NCI-H1105 (cell line): Measurements from ENCODE around the gene DDX43.
"Not testable (repeated sequence)": the region's sequence is repeated elsewhere in the genome, so short reads cannot be mapped to it uniquely, and the experiment has no call there.

Source experiments
- DNase-seq: peaks from one replicate; lab custom pipeline; 2025; lab: John Stamatoyannopoulos, UW

The DDX43 gene

DNA sequence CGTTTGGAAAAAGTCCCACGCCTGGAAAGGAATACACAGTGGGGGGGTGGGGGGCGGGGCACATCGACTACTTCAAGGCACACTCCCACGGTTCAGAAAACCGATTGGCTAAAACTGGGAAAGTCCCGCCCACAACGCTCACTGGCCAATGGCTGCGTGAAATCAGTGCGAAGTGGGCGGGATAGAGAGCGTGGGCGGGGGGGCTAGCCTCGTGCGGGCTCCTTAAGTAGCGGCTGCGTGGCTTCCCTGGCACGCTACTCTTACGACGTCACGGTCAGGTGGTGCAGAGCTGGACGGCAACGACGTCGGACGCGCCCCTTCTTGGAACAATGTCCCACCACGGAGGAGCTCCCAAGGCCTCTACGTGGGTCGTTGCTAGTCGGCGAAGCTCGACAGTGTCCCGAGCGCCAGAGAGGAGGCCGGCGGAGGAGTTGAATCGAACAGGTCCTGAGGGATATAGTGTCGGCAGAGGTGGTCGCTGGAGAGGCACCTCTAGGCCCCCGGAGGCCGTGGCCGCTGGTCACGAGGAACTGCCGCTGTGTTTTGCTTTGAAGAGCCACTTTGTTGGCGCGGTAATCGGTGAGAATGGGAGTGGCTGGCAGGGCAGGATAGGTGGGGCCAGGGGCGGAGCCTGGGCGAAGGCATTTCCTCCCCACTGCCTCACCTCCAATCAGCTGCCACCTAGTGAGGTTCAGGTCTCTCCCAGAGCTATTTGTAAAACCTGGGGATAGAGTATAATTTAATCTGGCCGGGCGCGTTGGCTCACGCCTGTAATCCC is at the start of gene DDX43:
TSS of gene DDX43 (plus strand) at position 252 of the 778 bp plus-strand sequence. CDS start at position 330, 78 bp downstream.
- DNase-seq = no peak

DNA sequence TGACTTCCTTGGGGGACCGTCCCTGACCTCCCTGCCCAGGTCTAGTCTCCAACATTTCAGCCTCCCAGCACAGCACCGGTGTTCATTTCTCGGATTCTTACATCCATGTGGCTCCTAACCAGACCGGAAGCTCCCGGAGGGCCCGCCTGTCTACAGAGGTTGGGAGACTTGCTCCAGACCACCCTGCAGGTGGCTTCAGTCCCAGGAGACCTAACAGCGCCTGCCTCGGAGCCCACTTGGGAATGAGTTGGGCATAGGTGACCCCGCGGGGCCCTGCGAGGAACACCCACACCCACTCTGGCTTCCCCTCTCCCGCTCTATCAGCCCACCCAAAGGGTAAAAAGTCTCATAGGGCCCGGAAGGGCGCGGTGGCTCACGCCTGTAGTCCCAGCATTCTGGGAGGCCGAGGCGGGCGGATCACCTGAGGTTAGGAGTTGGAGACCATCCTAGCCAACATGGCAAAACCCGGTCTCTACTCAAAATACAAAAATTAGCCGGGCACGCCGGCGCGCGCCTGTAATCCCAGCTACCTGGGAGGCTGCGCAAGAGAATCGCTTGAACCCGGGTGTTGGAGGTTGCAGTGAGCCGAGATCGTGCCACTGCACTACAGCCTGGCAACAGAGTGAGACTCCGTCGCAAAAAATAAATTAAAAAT is 46.0 kb upstream of the DDX43 start:
- no peak for DNase-seq

DNA sequence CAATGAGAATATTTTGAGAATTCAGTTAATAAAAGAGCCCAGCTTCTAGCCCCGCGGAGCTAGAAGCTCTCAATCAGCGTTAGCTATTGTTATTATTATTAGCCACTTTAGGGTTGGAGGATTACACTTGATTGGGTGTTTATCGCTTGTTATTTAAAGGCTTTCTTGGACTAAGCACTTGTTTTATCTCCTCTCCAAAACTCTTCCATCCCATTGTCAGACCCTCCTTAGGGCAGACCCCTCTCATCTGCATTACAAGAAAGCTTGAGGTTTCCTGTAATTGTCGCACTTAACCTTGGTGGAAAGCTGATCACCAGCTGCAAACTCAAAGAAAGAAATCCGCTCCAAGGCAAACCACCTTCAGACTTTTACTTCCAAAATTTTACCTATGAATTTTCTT is 45.3 kb upstream of the DDX43 start:
- no peak for DNase-seq

DNA sequence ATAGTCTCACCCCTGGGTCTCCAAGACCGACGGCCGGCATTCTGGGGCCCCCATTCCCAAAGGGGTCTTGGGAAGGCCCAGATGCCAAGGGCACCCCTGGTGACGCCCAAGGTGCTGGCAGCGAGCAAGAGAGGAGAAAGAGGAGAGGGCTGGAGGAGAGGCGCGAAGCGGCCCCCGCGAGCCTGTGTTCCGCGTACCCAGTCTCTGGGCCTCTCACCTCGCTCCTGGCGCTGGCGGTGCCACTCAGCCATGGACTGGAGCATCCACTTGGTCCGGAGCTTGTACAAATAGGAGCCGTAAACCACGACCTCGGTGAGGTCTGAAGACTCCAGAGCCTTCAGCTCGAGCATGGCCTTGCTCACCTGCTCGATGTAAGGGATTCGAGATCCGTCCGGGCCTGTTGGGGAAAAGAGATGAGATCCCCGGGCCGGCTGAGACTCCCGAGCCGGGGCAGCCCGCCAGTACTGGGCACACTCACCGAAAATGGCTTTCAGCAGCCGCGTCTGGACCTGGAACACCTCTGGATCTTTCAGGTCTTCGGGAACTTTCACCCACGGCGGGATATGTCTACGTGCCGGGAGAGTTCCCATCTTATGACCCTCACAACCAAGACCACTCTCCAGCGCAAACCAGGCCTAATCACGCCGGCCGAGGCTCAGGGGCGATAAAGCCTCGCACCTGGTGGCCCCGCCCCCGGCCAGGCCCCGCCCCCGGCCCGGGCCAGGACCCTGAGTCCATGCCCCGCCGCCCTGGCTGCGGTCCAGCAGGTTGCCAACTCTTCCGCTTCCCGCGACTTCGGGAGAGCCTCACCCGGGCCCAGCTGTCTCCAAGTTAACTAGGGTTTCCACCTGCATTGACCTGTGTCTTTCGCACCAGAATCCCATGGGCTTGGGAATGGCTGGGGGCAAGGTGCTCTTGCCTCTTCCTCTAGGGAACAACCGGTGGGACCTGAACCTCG is 40.7 kb upstream of the DDX43 start, which contains the start of gene DPPA5:
TSS of gene DPPA5 (minus strand) at position 641 of the 958 bp plus-strand sequence. CDS start at position 590, 51 bp downstream.
- no peak for DNase-seq

DNA sequence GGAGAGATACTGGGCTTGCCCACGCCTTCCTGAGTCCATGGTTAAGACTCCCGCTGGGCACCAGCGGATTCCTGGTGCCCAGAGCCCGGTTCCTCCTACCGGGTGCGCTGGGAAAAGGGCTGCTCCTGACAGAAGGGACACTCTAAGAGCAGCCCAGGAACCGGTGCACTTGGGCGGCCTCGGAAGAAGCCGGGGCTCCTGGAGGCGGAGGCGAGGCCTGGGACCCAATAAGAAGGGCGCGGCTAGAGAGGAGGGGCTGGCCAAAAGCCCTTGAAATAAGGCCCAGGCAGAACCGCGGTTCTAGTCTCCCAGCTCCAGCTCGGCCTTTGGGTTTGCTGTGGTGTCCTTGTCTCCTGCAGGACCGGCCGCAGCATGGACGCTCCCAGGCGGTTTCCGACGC is 32.3 kb upstream of the DDX43 start, which contains the start of gene KHDC3L:
TSS of gene KHDC3L (plus strand) at position 301 of the 400 bp plus-strand sequence. CDS start at position 373, 72 bp downstream.
- DNase-seq = no peak

DNA sequence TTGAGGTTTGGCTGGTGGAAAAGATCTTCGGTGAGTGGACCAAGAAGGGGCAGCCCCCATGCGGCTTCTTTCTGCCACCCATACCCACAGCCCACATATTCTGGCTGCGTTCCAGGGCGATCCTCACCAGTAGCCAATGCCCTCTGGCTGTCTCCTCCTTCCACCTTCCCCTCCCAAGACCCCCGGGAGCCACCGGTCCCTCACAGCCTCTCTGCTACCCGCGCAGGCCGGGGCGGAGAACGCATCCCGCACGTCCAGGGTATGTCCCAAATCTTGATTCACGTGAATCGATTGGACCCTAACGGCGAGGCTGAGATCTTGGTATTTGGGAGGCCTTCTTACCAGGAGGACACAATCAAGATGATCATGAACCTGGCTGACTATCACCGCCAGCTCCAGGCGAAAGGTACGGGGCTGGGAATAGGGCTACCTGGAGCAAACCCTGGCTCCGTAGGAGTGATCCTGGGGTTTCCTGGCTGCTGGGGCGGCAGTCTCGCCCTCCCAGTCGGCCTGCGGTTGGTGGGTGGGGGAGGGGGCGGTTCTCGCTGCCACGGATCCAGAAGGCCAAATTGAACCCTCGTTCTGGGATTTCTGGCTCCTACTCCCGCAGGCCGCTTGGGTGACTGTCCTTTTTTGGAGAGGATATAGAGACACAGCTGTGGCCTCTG is 31.6 kb upstream of the DDX43 start:
- DNase-seq = no peak

DNA sequence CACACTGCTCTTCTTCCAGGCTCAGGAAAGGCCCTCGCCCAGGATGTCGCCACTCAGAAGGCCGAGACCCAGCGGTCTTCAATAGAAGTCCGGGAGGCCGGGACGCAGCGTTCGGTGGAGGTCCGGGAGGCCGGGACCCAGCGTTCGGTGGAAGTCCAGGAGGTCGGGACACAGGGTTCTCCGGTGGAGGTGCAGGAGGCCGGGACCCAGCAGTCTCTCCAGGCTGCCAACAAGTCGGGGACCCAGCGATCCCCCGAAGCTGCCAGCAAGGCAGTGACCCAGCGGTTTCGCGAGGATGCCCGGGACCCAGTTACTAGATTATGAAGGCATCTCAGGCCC is 31.1 kb upstream of the DDX43 start:
- DNase-seq = no peak

DNA sequence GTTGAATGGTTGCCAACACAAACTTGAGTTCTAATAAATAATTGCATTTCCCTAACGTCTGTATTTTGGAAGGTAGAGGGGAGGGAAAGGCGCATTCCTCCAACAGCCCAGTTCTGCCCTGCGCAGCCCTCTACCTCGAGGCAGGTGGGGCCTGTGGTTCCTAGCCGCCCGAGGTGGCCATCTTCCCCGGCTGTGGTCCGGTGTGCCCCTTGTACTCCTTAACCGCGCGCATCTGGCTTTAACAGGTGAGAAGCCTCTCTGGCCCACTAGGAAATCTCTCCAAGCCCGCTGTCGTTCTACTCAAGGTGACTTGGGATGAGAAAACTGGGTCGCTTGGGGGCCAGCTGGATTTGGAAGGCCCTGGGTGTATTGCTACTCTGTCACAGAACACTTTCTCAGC is 30.5 kb upstream of the DDX43 start:
- DNase-seq = no peak

DNA sequence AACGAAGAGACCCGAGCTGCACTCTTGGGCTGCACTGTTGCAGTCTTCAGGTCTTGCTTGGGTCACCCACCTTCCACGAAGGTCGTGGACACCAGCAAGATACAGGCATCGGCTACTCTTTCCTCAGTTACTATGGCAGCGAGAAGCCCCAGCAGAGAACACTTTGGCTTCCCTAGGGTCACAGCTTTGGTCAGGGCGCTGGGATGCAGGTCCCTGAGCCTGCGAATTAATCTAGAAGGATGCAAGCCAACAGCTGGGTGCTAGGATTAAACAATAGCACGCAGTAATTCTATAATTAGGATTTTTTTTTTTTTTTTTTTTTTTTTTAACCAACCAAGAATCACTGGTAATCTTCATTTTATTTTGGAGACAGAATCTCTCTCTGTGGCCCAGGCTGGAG is 30.1 kb upstream of the DDX43 start:
- no peak for DNase-seq

DNA sequence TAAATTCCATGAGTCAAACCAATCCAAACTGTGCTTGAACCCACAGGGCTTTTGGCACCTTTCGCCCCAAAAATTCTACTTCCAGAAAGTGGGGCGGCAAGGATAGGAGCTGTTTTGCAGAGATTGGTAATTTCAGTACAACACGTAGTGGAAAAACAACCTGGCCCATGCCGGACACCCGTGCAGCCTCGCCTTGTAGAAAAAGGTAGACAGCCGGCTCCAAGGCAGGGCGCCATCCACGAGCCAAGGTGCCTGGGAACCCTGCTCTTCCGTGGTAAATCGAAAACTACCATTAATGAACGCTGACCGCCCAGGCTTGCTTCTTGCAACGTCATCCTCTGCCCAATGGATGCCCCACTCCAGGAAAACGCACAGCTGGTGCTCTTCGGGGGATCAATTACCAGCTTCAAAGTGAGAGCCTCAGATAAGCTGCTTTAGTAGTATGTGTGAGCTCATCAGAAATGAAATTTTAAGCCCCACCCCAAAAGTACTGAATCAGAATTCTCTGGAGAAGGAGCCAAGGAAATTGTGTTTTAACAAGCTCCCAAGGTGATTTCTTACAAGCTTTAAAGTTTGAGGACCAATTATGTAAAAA is 26.8 kb upstream of the DDX43 start:
- DNase-seq = no peak

DNA sequence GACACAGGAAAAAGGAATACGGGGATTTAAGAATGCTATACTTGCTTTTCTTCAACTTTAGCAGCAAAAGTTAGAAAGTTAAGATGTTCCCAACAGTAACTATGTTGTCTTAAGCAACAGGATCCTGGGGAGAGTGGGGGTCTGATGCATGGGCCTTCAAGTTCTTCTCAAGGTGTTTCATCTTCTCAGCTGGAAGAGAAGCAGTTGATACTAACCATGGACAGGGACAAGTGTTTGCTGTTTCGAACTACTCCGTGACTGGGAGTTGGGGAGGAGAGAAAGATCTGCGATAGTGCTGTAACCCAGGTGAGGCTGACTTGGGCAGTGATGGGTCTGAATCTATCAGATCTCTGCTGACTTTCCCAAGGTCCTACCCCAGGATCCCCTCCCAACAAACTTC is 26.0 kb upstream of the DDX43 start:
- no peak for DNase-seq

DNA sequence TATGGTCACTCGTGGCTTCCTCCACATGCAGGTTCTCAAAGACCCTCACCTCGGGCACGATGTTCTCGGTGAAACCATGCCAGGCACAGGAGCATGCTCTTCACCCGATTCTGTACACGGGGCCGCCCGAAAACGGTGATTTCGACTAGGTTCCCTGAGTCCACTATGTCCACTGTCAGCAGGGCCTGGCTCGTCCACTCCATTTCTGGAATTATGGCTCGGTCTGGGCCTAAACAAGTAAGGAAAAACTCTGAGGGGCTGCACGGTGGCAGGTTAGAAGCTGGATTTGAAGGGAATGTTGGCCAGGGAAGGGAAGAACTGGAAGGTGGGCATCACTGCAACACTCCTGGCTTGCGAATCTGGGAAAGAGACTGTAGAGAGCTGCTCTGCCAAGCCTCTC is 25.5 kb upstream of the DDX43 start:
- no peak for DNase-seq

DNA sequence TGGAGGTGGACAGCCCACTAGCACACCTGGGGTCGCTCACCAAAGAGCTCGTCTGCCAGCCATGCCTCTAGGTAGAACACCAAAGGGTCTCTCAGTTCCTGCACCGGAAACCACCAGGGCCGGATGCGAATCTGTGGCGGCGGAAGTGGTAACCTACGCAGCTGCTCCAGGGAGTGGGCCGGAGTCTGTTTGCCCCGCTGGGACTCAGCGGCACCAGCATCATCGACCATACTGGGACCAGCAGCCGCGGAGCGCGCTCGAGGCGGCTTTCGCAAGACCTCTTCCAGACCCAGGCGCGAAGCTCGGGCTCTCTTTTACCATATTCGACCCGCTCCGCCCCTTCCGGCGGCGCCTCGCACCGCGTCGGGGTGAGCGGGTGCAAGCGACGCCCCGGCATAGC is 25.1 kb upstream of the DDX43 start, which contains the start of gene OOEP:
TSS of gene OOEP (minus strand) at position 335 of the 400 bp plus-strand sequence. CDS start at position 230, 105 bp downstream.
- no peak for DNase-seq

DNA sequence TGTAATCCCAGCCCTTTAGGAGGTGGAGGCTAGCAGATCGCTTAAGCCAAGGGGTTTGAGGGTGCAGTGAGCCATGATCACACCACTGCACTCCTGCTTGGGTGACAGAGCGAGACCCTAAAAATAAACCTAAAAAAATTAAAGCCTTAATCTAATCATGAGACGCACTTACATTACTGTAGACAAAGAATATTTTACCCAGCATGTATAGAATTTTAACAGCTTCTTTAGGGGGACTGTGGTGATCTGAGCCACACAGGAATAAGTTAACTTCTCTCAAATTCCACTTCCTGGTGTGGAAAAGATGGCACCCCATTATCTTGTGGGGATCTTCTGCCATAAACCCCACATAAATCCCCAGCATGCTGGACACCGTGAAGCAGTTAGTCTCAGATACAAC is 22.6 kb upstream of the DDX43 start:
- DNase-seq = no peak

DNA sequence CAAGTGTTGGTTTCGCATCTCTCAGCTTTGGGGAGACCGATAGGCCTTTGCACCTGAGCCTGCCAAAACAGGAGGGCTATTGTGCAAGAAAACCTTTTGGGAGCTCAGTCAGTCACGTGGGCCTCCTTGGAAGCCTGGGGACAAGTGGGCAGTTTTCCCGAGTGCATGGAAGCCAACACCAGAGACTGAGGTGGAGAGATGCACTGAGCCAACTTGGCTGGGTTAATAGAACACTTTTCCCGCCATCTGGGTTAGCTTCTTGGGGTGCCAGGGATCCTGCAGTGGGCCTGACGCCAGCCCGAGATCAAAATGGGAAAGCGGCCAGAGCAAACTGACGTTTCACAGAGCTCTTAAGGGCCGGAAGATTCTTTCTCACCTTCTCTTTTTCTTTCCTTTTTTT is 22.1 kb upstream of the DDX43 start:
- DNase-seq = no peak

DNA sequence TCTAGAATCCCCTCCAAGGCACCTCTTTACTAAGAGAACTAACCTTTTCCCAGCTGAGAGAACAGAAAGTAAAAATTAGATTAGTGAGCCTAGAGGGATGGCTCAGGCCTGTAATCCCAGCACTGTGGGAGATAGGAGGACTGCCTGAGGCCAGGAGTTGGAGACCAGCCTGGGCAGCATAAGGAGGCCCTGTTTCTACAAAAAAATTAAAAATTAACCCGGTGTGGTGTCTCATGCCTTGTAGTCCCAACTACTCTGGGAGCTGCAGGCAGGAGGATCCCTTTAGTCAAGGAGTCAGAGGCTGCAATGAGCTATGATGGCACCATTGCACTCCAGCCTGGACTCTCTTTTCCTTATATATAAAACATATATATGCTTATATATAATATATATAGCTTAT is 19.4 kb upstream of the DDX43 start:
- DNase-seq = no peak

DNA sequence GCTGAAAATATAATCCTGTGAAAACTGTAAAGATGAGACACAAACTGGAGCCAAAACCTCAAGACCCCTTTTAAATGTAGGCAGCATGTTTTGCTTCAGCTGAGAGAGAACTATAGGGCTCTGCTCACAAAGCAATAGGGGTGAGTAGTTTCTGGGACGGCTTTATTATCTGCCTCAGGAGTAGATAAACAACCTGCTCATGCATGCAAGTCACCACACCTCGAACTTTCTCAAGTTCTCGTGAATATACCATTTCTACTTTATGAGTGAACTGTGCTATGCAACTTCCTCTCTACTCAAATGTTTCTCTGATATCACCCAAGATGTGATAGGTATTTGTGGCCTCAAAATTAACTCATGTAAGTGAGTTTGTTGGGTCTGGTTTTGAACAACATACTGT is 17.4 kb upstream of the DDX43 start:
- DNase-seq = no peak

DNA sequence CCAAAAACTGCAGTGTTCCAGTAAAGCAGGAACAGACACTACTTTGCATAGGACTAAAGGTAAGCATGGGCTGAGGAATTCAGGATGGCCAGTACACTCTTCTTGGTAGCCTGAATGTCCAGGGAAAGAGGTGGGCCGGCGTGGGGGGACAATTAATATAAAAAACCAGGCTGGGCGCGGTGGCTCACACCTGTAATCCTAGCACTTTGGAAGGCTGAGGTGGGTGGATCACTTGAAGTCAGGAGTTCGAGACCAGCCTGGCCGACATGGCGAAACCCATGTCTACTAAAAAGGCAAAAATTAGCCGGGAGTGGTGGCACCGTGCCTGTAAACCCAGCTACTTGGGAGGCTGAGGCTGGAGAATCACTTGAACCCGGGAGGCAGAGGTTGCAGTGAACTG is 13.1 kb upstream of the DDX43 start:
- not testable (repeated sequence) for DNase-seq

DNA sequence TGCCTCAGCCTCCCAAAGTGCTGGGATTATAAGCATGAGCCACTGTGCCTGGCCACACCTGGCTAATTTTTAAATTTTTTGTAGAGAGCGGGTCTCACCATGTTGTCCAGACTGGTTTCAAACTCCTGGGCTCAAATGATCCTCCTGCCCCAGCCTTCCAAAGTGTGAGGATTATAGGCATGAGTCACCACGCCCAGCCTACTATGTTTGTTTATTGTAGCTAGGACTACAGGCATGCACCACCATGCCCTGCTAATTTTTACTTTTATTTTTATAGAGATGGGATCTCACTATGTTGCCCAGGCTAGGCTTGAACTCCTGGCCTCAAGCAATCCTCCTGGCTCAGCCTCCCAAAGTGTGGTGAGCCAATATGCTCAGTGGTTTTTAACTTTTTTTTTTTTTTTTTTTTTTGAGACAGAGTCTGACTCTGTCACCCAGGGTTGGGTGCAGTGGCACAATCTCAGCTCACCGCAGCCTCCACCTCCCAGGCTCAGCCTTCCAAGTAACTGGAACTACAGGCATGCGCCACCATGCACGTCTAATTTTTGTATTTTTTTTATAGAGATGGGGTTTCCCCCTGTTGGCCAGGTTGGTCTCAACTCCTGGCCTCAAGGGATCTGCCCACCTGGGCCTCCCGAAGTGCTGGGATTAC is 12.0 kb upstream of the DDX43 start:
- DNase-seq = no peak

DNA sequence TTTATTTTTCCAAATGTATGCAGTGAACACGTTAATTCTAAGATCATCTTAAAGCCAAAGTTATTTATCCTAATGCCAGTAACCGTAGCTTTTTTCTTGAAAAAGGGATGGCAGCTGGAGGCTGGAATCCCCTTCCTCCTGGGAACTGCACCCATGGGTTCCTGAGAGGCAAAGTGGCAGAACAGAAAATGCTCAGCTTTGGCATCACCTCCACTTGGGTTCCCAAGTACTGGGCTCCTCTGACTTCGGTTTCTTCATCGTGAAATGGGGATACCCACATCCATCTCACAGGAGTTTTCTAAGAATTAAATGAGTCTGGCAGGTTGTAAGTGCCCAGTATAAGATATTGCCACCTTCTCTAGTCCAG is 6.2 kb upstream of the DDX43 start:
- no peak for DNase-seq
